COLO668 (cell line): ENCODE measurements around the gene EXOSC7.

Experiments used
- DNase-seq: peaks from one replicate; lab custom pipeline; 2025; ENCODE audit not compliant: unreplicated experiment; lab: John Stamatoyannopoulos, UW

Gene EXOSC7

GRCh38 chr3:44992555-44993470 is 16.8 kb downstream of the EXOSC7 start:
- peak; percentile 13 for DNase-seq

- no peak for DNase-seq
These were observed 17.6 kb downstream of the EXOSC7 start for GRCh38 chr3:44993471-44994205.

GRCh38 chr3:44995142-44995770 is 19.2 kb downstream of the EXOSC7 start:
- DNase-seq = no peak

GRCh38 chr3:44996556-44996969 is 20.5 kb downstream of the EXOSC7 start:
- no peak for DNase-seq

GRCh38 chr3:44999782-45000181 is 23.7 kb downstream of the EXOSC7 start:
- DNase-seq = no peak

GRCh38 chr3:45000823-45001222 is 24.8 kb downstream of the EXOSC7 start:
- no peak for DNase-seq

GRCh38 chr3:45001738-45002137 is 25.7 kb downstream of the EXOSC7 start:
- no peak for DNase-seq

GRCh38 chr3:45002139-45002660 is 26.2 kb downstream of the EXOSC7 start:
- DNase-seq = no peak

- no peak for DNase-seq
These were observed 26.7 kb downstream of the EXOSC7 start for GRCh38 chr3:45002720-45003119.

- DNase-seq = no peak
These were observed 27.4 kb downstream of the EXOSC7 start for GRCh38 chr3:45003406-45003805.

- no peak for DNase-seq
These were observed 27.8 kb downstream of the EXOSC7 start for GRCh38 chr3:45003859-45004258.

GRCh38 chr3:45007091-45007490 is 31.0 kb downstream of the EXOSC7 start:
- DNase-seq = no peak

- no peak for DNase-seq
These were observed 32.1 kb downstream of the EXOSC7 start for GRCh38 chr3:45008117-45008516.

GRCh38 chr3:45009868-45010267 is 33.8 kb downstream of the EXOSC7 start:
- DNase-seq = no peak

- DNase-seq = no peak
These were observed 34.8 kb downstream of the EXOSC7 start for GRCh38 chr3:45010811-45011333.

GRCh38 chr3:45011756-45012508 is 35.9 kb downstream of the EXOSC7 start:
- no peak for DNase-seq

GRCh38 chr3:45012577-45012976 is 36.5 kb downstream of the EXOSC7 start:
- DNase-seq = no peak

GRCh38 chr3:45016916-45017315 is 40.9 kb downstream of the EXOSC7 start:
- no peak for DNase-seq

- DNase-seq = no peak
These were observed 41.8 kb downstream of the EXOSC7 start for GRCh38 chr3:45017821-45018220.

GRCh38 chr3:45020534-45020933 is 44.5 kb downstream of the EXOSC7 start:
- no peak for DNase-seq
